IMR-90 (cell line): ENCODE results near the gene ADD1. TPM values are rescaled to one million over a fixed set of nuclear protein-coding genes. Genes with fewer than 3 reads are reported as not detected.

Experiments used
- BHLHE40 ChIP-seq: fragments of 150-350 bp; IDR thresholded peaks from 2 replicates; pipeline ENCODE4 v1.6.1; 2016; ENCODE audit warnings: mild to moderate bottlenecking, low read depth, low read length
- MAFK ChIP-seq: IDR thresholded peaks from 2 replicates; pipeline ENCODE4 v1.6.1; 2012; ENCODE audit warnings: low read depth, low read length, improper control_type of control experiment
- NFE2L2 ChIP-seq: fragments of 150-350 bp; IDR thresholded peaks from 2 replicates; pipeline ENCODE4 v1.6.1; 2016; ENCODE audit warnings: low read depth, mild to moderate bottlenecking, low read length
- RAD21 ChIP-seq: IDR thresholded peaks from 2 replicates; pipeline ENCODE4 v1.6.1; 2012; ENCODE audit warnings: low read length, improper control_type of control experiment
- RFX5 ChIP-seq: IDR thresholded peaks from 2 replicates; pipeline ENCODE4 v1.8.0; 2012; ENCODE audit warnings: low read depth, mild to moderate bottlenecking, low read length, moderate library complexity
- polyA plus RNA-seq, 3 experiments: library from polyadenylated mRNA; depleted of rRNA; stranded (reverse); fragments of >200 nt; gene quantifications; 2 replicates each; pipeline ENCODE4 v1.2.3, GENCODE V29; 2012; ENCODE audit warnings: low replicate concordance in 1 of 3
- total RNA-seq: library from RNA; depleted of rRNA; stranded (reverse); fragments of >200 nt; gene quantifications from 2 replicates; pipeline ENCODE4 v1.2.3, GENCODE V29; 2012
- TF ChIP-seq, protein P1 (sequence below): fragments of 150-350 bp; IDR thresholded peaks from 2 replicates; pipeline ENCODE4 v1.6.1; 2017; ENCODE audit warnings: mild to moderate bottlenecking, antibody characterized with exemption, low read length, low read depth

The ADD1 gene
- total and polyA plus RNA-seq, 2 of the 4 experiments (the other 2 are of a cell fraction): 122 to 215 TPM

GRCh38 chr4:2820216-2820982, 23.2 kb upstream of the ADD1 start (continued):
- TF ChIP-seq, protein P1, sequence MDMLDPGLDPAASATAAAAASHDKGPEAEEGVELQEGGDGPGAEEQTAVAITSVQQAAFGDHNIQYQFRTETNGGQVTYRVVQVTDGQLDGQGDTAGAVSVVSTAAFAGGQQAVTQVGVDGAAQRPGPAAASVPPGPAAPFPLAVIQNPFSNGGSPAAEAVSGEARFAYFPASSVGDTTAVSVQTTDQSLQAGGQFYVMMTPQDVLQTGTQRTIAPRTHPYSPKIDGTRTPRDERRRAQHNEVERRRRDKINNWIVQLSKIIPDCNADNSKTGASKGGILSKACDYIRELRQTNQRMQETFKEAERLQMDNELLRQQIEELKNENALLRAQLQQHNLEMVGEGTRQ: no peak
- no peak for TF ChIP-seq MAFK
- no peak for TF ChIP-seq RFX5
- TF ChIP-seq RAD21: no peak
- TF ChIP-seq NFE2L2: no peak
- no peak for TF ChIP-seq BHLHE40
